ENCODE results near the gene USP20.
A peak's percentile ranks its signal among the peaks of the same experiment; 100 is the strongest.

Gene USP20

GRCh38 chr9:129823935-129824601, 11.2 kb upstream of the USP20 start, which contains the start of gene TOR1A:
Gene TOR1A (minus strand): TSS chr9:129824136. CDS start chr9:129824085, 51 bp downstream.
- peak; percentile 98 for DNase-seq

- peak; percentile 30 for DNase-seq
Measured at GRCh38 chr9:129826344-129826743, 8.9 kb upstream of the USP20 start.

GRCh38 chr9:129826759-129827158, 8.5 kb upstream of the USP20 start:
- no peak for DNase-seq

DNA sequence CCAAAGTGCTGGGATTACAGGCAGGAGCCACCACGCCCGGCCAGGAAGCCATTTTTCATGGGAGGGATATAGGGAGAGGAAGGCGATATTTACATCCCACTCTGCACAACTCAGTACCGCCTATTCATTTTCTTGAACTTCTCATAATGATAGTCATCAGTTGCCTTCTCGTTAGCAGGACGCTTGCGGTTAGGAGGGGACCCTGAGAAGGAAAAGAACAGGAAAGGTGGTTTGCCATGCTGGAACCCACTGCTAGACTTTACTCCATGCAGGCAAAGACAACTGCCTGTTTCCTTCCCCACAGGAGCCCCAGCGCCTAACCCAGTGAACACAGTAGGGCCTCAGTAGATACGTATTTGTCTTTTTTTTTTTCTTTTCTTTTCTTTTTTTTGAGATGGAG, 7.2 kb upstream of the USP20 start:
- no peak for DNase-seq

DNA sequence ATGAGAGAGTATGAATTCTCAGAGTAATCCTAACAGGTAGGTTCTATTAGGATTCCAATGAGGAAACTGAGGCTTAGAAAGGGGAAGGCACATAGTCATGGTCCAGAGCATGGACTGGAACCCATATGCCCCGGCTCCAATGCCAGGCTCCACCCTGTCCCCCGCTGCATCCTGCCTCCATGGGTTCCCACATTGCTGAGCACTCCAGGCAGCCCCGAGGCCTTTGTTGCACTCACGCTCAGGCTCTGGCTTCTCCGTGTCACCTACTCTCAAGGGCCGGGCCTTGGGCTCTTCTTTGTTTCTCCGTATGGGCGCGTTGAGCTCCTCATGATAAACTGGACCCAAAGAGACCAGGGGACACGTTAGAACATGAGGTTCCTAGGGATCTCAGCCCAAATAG, 6.3 kb upstream of the USP20 start:
- no peak for DNase-seq

- DNase-seq: no peak
Measured at GRCh38 chr9:129832982-129833381, 2.3 kb upstream of the USP20 start.

- peak; percentile 58 for DNase-seq
Measured at GRCh38 chr9:129834489-129835127, 650 bp upstream of the USP20 start.

GRCh38 chr9:129835860-129836223, 584 bp downstream of the USP20 start:
- DNase-seq: peak; percentile 63

GRCh38 chr9:129836311-129837007, 1.2 kb downstream of the USP20 start:
- no peak for DNase-seq

GRCh38 chr9:129838707-129839259, 3.5 kb downstream of the USP20 start:
- no peak for DNase-seq

- DNase-seq: peak; percentile 88
Measured at GRCh38 chr9:129839324-129840023, 4.2 kb downstream of the USP20 start.

DNA sequence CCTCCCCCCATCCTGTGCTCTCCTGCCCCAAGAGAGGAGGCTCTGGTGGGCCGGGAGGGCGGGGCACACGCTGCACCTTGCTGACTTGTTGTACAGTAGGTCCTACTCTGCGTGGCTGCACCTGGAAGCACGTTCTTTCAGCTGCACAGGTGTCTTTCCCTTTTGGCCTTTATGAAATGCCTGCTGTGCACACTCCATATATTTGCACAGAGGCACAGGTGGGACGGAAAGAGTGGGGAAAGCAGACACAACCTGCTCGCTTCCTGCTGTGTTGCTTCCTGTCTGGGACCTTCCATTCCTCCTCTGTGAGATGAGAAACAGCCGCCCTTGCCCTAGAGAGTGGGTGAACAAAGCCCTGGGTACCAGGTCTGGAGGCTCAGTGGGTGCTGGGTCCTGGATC, 4.8 kb downstream of the USP20 start:
- DNase-seq: peak; percentile 97

DNA sequence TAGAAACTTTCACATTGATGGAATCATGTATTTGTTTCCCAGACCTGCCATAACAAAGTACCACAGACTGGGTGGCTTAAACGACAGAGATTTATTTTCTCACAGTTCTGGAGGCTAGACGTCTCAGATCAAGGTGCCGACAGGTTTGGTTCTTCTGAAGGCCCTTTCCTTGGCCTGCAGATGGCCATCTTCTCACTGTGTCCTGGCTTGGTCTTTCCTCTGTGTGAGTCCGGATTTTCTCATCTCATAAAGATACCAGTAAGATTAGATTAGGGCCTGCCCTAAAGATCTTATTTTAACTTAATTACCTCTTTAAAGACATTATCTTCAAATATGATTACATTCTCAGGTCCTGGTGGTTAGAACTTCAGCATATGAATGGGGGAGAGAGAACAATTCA, 5.8 kb downstream of the USP20 start:
- no peak for DNase-seq

DNA sequence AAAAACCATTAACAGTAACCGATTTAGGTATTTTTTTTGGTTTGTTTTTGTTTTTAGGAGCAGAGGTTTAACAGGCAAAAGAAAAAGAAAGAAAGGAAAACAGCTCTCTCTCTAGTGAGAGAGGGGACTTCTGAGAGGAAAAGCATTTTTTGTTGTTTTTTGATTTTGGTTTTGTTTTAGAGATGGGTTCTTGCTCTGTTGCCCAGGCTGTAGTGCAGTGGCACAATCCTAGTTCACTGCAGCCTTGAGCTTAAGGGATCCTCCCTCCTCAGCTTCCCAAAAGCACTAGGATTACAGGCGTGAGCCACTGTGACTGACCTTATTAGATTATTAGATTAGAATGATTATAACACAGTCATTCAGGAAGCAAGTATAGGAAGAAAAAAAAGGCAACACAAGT, 10.1 kb downstream of the USP20 start:
- DNase-seq: no peak

GRCh38 chr9:129848712-129849441, 13.6 kb downstream of the USP20 start:
- DNase-seq: no peak

- no peak for DNase-seq
Measured at GRCh38 chr9:129849901-129850300, 14.6 kb downstream of the USP20 start.

DNA sequence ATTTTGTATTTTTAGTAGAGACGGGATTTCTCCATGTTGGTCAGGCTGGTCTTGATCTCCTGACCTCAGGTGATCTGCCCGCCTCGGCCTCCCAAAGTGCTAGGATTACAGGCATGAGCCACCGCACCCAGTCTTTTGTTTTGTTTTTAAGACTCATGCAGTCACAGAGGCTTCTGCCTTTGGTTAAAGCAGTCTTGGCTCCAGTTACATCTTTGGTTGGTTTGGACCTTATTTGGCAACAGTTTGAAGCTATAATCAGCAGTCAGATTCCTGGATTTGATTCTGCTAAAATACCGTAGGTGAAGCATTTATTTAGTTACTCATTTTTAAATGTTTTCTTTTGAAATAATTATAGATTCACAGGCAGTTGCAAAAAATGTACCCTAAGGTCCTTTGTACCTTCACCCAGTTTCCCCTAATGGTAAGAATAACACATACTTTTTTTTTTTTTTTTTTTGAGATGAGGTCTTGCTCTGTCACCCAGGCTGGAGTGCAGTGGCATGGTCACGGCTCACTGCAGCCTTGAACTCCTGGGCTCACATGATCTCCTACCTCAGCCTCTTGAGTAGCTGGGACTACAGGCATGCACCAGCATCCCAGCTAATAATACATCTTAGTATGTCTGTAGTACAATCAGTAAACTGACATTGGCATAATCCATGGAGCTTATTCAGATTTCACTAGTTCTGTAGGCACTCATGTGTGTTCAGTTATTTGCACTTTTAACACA, 15.7 kb downstream of the USP20 start:
- no peak for DNase-seq

DNA sequence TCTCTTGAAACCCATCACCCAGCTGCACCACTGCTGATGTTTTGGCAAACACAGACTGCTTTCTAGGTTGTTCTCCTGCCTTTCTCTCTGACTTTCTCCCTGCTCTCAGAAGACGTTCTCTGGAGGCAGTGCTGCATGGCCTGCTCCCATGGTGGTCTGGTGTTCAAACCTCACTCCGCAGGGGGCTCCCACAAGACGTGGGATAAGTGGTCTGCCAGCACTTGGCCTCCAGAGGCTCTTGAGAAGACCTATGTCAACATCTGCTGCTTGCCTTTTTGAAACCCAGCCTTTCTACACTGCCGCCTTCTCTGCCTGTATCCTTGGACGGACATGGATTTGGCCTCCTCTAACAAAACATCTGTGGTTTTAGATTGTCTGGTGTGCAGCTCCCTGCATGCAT, 16.6 kb downstream of the USP20 start:
- no peak for DNase-seq

GRCh38 chr9:129852579-129852978, 17.3 kb downstream of the USP20 start:
- DNase-seq: no peak

DNA sequence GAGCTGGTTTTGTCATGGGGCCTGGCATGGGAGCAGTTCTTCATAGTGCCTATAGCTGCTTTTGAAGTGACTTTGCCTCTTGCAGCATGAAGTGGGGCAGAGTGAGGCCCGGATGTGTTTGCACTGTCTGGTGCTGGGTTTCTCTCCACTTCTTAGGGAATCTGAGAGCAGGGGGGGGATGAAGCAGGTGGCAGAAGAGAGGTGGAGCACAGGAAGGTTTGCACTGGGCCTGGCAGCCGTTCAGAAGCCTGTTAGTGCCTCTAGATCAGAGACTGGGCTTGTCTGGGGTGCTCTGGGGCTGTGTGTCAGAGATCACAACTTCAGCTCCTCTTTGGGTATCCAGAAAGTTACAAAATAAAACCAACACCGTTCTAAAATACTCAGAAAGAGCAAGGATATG, 18.4 kb downstream of the USP20 start:
- no peak for DNase-seq

- no peak for DNase-seq
Measured at GRCh38 chr9:129854588-129855110, 19.4 kb downstream of the USP20 start.

GRCh38 chr9:129857207-129857606, 21.9 kb downstream of the USP20 start:
- no peak for DNase-seq

Measured in DMS53 (cell line).